Middle frontal gyrus (tissue), 1 donor: ENCODE measurements around the gene THADA.
"Not testable (repeated sequence)": the region's sequence is repeated elsewhere in the genome, so short reads cannot be mapped to it uniquely, and the experiment has no call there.

Source experiments
- DNase-seq: peaks from one replicate; pipeline ENCODE4 v3.0.0-alpha.2; 2015; ENCODE audit warnings: low spot score; ENCODE audit errors: extremely low spot score

Gene THADA

DNA sequence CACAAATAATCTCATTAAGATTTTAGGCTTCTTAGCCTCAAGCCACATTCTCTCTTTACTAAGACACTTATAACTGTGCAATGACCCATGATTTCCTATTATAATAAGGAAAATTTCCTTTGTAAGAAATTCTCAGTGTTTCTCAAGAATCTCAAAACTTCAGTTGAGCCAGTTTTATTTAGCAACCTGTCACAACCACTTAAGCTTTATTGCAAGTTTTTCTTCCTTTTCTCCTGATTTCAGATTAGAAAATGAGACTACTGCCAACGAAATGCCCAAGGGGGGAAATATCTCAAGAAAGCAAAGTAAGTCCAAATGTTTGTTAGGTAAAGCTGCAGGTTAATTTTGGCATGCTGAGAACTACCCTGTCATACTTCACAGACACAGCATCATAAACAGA lies 178.5 kb downstream of the THADA start:
- DNase-seq: no peak

GRCh38 chr2:43415592-43415991 lies 180.2 kb downstream of the THADA start:
- no peak for DNase-seq

- DNase-seq: no peak
These were observed 181.2 kb downstream of the THADA start for GRCh38 chr2:43414586-43415135.

DNA sequence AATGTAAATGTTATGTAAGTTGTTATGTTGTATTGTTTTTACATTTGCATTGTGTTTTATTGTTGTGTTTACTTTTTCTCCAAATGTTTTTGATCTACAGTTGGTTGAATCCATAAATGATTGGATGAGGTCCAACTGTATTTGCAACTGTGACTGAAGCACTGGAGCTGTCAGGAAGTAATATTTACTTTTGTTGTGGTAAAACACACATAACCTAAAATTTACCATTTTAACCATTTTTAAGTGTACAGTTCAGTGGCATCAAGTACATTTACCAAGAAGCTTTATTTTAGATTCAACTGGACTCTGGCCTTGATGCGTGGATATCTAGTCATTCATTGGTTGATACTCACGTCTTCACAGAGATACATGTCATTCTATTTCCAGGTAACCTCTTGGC lies 181.8 kb downstream of the THADA start:
- DNase-seq: no peak

DNA sequence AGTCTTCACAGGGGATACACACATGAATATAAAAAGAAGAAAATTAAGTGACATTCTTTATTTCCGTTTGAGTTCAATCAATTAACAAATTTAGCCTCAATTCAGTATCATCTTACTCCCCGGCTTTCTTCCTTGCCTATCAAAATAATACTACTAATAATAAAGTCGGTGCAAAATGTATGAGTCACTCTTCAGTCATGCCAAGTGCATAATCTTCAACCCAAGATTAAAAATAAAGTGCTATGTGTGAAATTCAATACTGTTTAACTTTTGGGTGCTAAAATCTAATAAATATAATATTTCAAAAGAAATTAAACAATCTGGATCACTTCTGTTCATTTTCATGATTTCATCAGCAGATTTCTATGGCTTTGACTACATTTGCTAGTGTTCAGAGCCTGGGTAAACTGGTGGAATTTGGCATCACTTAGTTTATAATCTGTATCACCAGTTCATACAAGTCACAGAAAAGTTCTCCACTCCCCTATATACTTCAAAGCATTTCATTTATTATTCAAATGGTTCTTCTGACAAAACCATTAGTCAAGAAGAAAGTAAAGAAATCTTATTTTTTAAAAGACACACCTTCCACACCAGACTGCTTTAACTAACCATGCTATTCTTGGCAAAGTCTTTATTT lies 183.6 kb downstream of the THADA start:
- DNase-seq: no peak

GRCh38 chr2:43410055-43410604 lies 185.7 kb downstream of the THADA start:
- no peak for DNase-seq

DNA sequence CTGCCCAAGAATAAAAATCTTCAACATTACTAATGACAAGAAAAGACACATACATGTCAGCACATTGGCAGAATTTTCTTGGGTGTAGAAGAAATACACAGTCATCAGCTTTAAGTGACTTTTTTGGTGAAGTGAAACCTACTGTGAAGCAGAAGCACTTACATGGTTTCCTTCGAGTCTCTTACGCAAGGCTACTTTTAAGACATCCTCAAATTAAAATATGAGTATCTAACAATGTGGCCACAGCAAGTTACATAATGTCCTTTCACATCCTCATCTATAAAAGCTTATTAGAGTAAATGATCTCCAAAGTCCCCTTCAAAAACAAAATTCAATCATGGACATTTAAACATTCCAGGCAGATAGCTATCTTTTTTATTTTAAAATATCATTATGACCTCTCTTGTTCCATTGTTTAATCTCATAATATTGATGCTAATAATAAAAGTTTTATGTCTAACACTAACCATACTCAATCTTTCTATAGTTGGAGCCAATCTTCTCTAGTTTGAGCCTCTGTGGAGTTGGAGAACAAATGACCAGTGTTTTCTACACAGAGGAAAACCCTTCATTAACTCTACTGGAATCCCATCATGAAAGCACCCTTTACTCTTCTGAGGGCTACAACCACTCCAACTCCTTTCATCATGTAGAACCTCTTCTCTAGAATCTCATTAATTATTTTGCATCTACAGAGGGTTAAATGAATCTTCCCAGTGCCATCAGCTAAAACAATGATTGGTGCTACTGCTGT lies 187.3 kb downstream of the THADA start:
- no peak for DNase-seq

GRCh38 chr2:43407935-43408334 lies 187.9 kb downstream of the THADA start:
- DNase-seq: no peak

DNA sequence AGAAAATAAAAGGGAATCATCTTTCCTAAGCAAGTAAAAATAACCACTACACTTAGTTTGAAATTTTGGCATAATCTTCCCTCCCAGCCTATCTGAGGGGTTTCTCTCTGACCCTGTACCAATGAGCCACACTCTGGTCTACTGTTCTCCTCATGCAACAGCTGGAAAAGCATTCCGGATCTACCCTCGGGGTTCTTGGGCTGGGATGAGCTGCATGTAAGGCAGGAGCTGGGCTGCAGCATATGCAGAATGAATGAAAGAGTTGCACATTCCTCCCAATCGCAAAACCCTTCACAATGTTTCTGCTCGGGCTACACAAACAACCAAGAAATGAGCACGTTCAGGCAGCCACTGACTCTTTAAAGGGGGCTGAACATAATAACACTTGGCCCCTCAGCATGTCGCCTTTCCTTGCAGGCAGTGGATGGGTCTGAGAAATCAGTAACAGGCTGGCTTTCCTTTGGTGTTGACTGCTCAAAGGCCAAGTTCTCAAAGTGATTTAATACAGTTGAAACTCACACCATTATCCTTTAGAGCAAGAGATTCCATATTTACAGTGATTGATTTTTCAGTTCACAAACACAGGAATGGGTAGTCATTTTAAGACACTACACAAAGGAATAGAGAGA lies 189.1 kb downstream of the THADA start:
- no peak for DNase-seq

DNA sequence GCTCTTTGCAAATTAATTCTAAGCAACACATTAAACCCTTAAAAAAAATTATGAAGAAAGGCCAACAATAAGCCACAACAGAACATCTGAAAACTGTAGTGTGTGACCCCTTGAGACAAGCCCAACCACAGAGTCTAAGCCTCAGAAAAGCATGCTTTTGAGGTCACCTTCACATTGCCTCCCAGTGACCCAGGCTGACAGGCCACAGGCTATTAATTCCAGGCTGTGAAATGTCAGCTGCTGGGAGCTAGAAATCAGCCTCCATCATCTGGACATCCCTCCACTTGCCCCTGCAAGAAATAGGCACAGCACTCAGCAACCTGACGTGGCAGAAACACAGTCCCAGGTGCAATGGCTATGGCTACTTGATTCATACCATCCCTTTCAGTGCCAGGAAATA lies 190.0 kb downstream of the THADA start:
- DNase-seq: no peak

- peak; percentile 53 for DNase-seq
These were observed 193.3 kb downstream of the THADA start for GRCh38 chr2:43402452-43402937.

GRCh38 chr2:43402002-43402401 lies 193.8 kb downstream of the THADA start:
- no peak for DNase-seq

- no peak for DNase-seq
These were observed 195.3 kb downstream of the THADA start for GRCh38 chr2:43400508-43400907.

DNA sequence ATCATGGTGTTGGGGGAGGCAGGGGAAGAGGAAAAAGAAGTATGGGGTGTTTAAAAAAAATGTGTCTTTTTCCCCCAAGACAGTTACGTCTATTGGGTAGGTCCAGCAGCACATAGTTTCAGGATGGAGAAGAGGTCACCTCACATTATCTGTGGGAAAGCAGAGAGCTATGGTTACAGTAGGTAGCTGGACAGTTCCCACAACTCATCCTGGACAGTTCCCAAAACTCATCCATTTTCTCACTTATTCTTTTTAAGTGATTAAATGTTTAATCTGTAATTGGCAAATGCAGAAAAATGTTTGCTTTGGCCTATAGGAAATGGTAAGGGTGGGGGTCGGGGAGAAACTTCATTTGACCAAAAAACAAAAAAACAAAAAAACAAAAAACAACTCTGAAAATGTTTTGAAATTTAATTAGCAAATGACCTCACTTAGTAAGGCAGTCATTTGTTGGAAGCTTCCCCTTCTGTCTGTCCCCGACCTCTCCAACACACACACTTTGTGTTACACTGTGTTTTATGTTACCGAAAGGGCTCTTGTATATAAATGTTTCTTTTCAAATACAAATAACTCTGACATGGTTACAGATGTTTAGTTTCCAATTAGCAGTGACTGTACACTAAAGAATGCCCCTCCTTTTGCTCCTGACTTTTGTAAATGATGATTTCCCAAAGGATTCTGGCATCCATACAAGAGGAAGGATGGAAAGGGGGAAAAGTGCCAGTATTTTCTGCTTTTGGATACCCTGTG lies 196.1 kb downstream of the THADA start:
- no peak for DNase-seq

GRCh38 chr2:43399098-43399497 lies 196.7 kb downstream of the THADA start:
- no peak for DNase-seq

DNA sequence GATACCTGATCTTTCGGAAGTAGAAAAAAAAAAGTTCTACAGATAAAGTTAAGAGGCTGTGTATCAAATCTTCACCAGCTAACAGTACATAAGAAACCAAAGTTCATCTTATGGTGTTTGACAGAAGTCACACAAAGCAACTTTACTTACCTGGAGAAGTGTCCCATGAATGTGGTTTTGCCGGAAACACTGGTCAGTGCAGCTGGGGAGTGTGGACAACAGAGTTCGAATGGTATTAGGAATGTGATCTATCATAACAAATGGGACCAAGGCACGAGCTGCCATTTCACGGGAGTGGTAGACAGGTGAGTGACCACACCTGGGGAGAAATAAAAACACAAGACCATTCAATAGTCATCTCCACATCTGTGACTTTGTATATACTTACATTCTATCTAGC lies 198.0 kb downstream of the THADA start:
- DNase-seq: no peak

DNA sequence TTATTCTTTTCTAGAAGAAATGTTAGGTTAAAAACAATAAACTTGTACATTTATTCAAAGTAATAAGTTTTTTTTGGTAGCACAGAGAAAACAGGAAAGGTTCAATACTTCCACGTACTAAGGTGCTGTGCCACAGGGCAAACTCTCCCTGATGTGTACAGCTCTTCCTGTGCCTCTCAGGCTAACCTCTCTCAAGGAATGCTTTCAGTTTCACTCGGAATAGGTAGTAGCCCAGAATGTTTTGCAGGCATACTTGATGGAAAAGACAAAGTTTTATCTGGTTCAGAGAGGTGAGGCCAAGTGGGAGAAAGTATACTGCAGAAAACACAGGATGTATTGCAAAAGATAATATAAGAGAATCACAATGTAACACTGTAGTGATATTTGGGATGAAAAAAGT lies 198.4 kb downstream of the THADA start:
- no peak for DNase-seq

DNA sequence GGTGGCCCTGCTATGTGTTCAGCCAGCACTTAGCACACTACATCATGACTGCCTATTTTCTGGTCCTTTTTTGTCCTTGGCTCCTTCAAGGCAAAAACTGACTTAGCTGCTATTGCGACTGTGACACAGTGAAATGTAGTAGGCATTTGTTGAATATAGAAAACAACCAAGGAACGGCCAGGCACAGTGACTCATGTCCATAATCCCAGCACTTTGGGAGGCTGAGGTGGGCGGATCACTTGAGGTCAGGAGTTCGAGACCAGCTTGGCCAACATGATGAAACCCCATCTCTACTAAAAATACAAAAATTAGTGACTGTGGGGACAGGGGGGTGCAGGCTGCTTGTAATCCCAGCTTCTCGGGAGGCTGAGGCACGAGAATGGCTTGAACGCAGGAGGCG lies 199.5 kb downstream of the THADA start:
- DNase-seq: not testable (repeated sequence)

GRCh38 chr2:43393918-43394317 lies 201.9 kb downstream of the THADA start:
- no peak for DNase-seq

DNA sequence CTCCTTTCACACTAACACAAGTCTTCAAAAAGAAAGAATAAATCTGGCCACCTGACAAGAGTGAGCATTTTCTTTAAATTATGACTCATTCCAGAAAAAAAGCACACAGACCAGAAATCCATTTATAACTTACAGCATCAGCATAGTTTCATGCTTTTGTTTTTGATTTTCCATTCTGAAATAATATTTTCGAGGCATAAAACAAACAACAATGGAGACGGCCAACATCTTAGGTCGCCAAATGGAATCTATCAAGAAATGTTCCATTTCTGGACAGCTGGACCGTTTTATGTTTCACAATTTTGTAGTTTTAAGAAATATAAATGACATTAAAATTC lies 204.0 kb downstream of the THADA start:
- no peak for DNase-seq

DNA sequence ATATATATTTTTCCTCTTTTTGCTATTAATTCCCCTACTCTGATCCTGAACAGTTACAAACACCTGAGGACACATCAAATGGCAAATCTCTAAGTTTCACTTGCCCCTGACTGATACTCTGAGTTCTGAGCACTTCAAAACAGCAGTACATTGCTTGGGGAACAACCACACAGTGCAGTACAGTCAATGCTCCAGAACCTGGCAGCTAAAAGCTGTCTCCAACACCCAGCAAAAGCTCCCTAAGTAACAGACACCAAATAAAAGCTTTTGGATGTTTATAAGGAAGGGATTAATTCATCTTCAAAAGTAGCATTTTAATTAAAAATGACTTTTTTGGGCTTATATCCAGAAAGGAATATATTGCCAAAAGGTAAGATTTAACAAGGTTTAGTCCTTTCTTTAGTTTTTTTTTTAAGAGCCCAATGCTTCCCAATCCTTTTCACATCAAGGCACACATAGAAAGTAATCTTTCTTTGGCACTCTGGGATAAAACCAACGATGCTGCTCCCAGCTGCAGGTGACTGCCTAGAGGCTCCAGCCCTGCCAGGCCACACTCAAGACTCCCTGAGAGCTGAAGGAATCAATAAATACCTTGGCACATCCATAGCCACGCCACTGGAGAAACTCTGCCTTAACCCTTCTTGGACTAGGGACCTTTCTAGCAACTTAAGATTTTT lies 204.5 kb downstream of the THADA start:
- DNase-seq: no peak
